Hepatocyte (in vitro differentiated cells): ENCODE results near the gene DNAJC8. TPM values are rescaled to one million over a fixed set of nuclear protein-coding genes. Genes with fewer than 3 reads are reported as not detected.

ENCODE experiments used
- DNase-seq: peaks from one replicate; pipeline ENCODE4 v3.0.0-alpha.2; 2016; ENCODE audit warnings: low spot score
- H2AFZ ChIP-seq: fragments of 200-600 bp; sonication (generic); 2 replicates; pipeline ENCODE4 v1.6.0; 2016; ENCODE audit warnings: antibody characterized with exemption, mild to moderate bottlenecking
- H3K27ac ChIP-seq: fragments of 200-600 bp; sonication (generic); 2 replicates; pipeline ENCODE4 v1.5.1; 2016; ENCODE audit warnings: mild to moderate bottlenecking
- H3K27me3 ChIP-seq: fragments of 200-600 bp; sonication (generic); 2 replicates; pipeline ENCODE4 v1.6.1; 2016
- H3K36me3 ChIP-seq: fragments of 200-600 bp; sonication (generic); replicated peaks from 2 replicates; pipeline ENCODE4 v1.5.1; 2016; ENCODE audit warnings: low read depth; ENCODE audit not compliant: insufficient read depth
- H3K4me1 ChIP-seq: fragments of 200-600 bp; sonication (generic); 2 replicates; pipeline ENCODE4 v1.5.1; 2016; ENCODE audit warnings: mild to moderate bottlenecking, moderate library complexity; ENCODE audit not compliant: insufficient read depth
- H3K4me2 ChIP-seq: fragments of 200-600 bp; sonication (generic); 2 replicates; pipeline ENCODE4 v1.6.0; 2016
- H3K4me3 ChIP-seq: fragments of 200-600 bp; sonication (generic); 2 replicates; pipeline ENCODE4 v1.5.1; 2016; ENCODE audit warnings: mild to moderate bottlenecking
- H3K79me2 ChIP-seq: fragments of 200-600 bp; sonication (generic); 2 replicates; pipeline ENCODE4 v1.6.0; 2017; ENCODE audit warnings: mild to moderate bottlenecking
- H3K9me2 ChIP-seq: fragments of 200-600 bp; sonication (generic); replicated peaks from 2 replicates; pipeline ENCODE4 v1.6.0; 2017; ENCODE audit warnings: mild to moderate bottlenecking; ENCODE audit not compliant: insufficient read depth
- H3K9me3 ChIP-seq: fragments of 200-600 bp; sonication (generic); 2 replicates; pipeline ENCODE4 v1.5.1; 2016; ENCODE audit warnings: low read depth, mild to moderate bottlenecking
- H4K20me1 ChIP-seq: fragments of 200-600 bp; sonication (generic); 2 replicates; pipeline ENCODE4 v1.6.0; 2016; ENCODE audit warnings: mild to moderate bottlenecking; ENCODE audit not compliant: insufficient read depth, poor library complexity, severe bottlenecking
- EZH2 ChIP-seq: fragments of 200-600 bp; sonication (generic); IDR thresholded peaks from 2 replicates; pipeline ENCODE4 v1.6.1; 2016; ENCODE audit warnings: antibody characterized with exemption, mild to moderate bottlenecking, borderline replicate concordance
- EZH2phosphoT487 ChIP-seq: fragments of 200-600 bp; sonication (generic); IDR thresholded peaks from one replicate; pipeline ENCODE4 v1.6.1; 2018; ENCODE audit warnings: antibody characterized with exemption, mild to moderate bottlenecking, low read depth, moderate library complexity; ENCODE audit not compliant: unreplicated experiment, severe bottlenecking
- WGBS: methylation state at CpG from one replicate; pipeline ENCODE4 v1.1.6; 2016; ENCODE audit warnings: low lambda C conversion rate; ENCODE audit errors: missing lambda C conversion rate; 5-methylcytosine and 5-hydroxymethylcytosine counted together
- polyA plus RNA-seq: library from polyadenylated mRNA; unstranded; fragments of >200 nt; fragmentation: Nextera tagmentation; extraction: Ambion mirVana; gene quantifications from 2 replicates; pipeline ENCODE4 v1.2.1, GENCODE V29; 2016
- total RNA-seq: library from RNA; depleted of rRNA; stranded (reverse); fragments of >200 nt; gene quantifications from 2 replicates; pipeline ENCODE4 v1.2.3, GENCODE V29; 2014
- TF ChIP-seq, protein P1 (sequence below): fragments of 200-600 bp; sonication (generic); IDR thresholded peaks from 2 replicates; pipeline ENCODE4 v1.5.1; 2016; ENCODE audit warnings: antibody characterized with exemption, mild to moderate bottlenecking; ENCODE audit not compliant: poor library complexity

Gene DNAJC8
- total and polyA plus RNA-seq, 2 experiments from 2014 or later, result 79.5 to 112 TPM

DNA sequence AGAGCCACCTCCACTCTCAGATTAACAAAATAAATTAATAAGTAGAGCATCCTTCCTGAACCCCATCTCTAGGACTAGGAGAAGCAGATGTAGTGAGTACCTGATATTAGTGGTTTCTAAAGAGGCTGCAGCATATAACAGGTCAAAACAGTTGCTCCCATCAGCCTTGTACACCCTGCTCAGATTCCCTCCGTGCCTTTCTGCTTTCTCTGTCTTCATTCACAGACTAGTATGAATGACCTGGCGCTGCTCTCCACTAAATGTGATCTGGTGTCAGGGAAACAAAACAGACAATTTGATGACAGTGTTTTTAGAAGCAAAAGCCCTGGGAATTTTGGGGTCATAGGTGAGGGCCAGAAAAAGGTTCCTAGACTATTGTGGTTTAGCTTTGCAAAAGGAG, 34.8 kb upstream of the DNAJC8 start:
- H3K9me2 ChIP-seq, result no peaks in the 10 kb centered on the region
- H3K4me1 ChIP-seq, result peaks cover 30% of the 10 kb centered on the region
- WGBS, result 77% methylated on average over 2 of the region's 2 CpGs
- TF ChIP-seq EZH2 (no peak), EZH2phosphoT487 (no peak)
- TF ChIP-seq, protein P1, sequence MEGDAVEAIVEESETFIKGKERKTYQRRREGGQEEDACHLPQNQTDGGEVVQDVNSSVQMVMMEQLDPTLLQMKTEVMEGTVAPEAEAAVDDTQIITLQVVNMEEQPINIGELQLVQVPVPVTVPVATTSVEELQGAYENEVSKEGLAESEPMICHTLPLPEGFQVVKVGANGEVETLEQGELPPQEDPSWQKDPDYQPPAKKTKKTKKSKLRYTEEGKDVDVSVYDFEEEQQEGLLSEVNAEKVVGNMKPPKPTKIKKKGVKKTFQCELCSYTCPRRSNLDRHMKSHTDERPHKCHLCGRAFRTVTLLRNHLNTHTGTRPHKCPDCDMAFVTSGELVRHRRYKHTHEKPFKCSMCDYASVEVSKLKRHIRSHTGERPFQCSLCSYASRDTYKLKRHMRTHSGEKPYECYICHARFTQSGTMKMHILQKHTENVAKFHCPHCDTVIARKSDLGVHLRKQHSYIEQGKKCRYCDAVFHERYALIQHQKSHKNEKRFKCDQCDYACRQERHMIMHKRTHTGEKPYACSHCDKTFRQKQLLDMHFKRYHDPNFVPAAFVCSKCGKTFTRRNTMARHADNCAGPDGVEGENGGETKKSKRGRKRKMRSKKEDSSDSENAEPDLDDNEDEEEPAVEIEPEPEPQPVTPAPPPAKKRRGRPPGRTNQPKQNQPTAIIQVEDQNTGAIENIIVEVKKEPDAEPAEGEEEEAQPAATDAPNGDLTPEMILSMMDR, result no peak
- no peaks in the 10 kb centered on the region for H3K27me3 ChIP-seq
- H3K4me3 ChIP-seq, result no peak overlapping the region
- no peak overlapping the region for H3K4me2 ChIP-seq
- H3K79me2 ChIP-seq, result peaks cover 96% of the 10 kb centered on the region
- H4K20me1 ChIP-seq, result peaks cover 90% of the 10 kb centered on the region
- peak overlapping the region; percentile 50 for H3K27ac ChIP-seq
- no peaks in the 10 kb centered on the region for H3K9me3 ChIP-seq
- no peaks in the 10 kb centered on the region for H3K36me3 ChIP-seq
- DNase-seq, result no peak
- H2AFZ ChIP-seq, result no peak overlapping the region

DNA sequence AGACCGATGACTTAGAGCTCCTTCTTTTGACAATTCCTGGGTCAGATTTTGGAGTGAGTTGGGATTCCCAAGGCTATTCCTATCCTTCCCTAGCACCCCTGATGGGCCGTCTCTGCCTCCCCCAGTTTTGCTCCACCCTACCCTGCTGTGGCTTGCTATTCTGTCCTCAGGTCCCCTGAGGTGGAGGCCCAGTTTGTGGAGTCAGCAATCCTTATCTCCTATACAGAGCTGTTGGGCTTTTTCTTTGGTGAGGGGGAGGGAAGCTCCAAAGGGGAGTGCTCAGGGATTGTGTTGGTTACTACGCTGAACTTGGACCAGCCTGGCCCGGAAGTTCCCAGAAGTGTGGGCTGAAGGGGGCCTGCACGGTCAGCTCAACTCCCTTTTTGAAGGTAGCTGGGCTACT, 34.1 kb upstream of the DNAJC8 start:
- H3K27me3 ChIP-seq, result no peaks in the 10 kb centered on the region
- peaks cover 31% of the 10 kb centered on the region for H3K4me1 ChIP-seq
- peaks cover 95% of the 10 kb centered on the region for H4K20me1 ChIP-seq
- no peaks in the 10 kb centered on the region for H3K36me3 ChIP-seq
- WGBS, result 22% methylated on average over 5 of the region's 5 CpGs
- TF ChIP-seq EZH2phosphoT487 (no peak), EZH2 (no peak)
- TF ChIP-seq, protein P1, result no peak
- H3K9me2 ChIP-seq, result no peaks in the 10 kb centered on the region
- H3K4me3 ChIP-seq, result no peak overlapping the region
- H3K4me2 ChIP-seq, result peak overlapping the region; percentile 50
- peak overlapping the region; percentile 50 for H3K27ac ChIP-seq
- H3K9me3 ChIP-seq, result no peaks in the 10 kb centered on the region
- H3K79me2 ChIP-seq, result peaks cover 100% of the 10 kb centered on the region
- DNase-seq, result peak; percentile 54
- no peak overlapping the region for H2AFZ ChIP-seq

DNA sequence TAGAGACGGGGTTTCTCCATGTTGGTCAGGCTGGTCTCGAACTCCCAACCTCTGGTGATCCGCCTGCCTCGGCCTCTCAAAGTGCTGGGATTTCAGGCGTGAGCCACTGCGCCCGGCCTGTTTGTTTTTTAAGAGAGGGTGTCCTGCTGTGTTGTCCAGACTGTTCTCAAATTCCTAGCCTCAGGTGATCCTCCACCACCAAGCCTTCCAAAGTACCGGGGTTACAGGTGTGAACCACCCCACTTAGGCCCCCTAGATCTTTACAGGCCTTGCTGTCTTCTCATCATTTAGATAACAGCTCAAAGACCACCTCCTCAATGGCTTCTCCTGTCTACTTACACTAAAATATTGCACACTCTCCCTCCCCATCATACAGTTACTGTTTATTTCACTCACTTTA, 32.7 kb upstream of the DNAJC8 start:
- H4K20me1 ChIP-seq, result peaks cover 96% of the 10 kb centered on the region
- H3K9me2 ChIP-seq, result no peaks in the 10 kb centered on the region
- peaks cover 100% of the 10 kb centered on the region for H3K79me2 ChIP-seq
- H3K27ac ChIP-seq, result no peak overlapping the region
- no peak for DNase-seq
- no peak overlapping the region for H3K4me3 ChIP-seq
- 83% methylated on average over 8 of the region's 8 CpGs for whole genome bisulfite sequencing
- no peaks in the 10 kb centered on the region for H3K9me3 ChIP-seq
- TF ChIP-seq EZH2, result no peak
- TF ChIP-seq EZH2phosphoT487, result no peak
- TF ChIP-seq, protein P1, result no peak
- H3K27me3 ChIP-seq, result no peaks in the 10 kb centered on the region
- peaks cover 31% of the 10 kb centered on the region for H3K4me1 ChIP-seq
- no peak overlapping the region for H2AFZ ChIP-seq
- H3K36me3 ChIP-seq, result no peaks in the 10 kb centered on the region
- H3K4me2 ChIP-seq, result peak overlapping the region; percentile 86

DNA sequence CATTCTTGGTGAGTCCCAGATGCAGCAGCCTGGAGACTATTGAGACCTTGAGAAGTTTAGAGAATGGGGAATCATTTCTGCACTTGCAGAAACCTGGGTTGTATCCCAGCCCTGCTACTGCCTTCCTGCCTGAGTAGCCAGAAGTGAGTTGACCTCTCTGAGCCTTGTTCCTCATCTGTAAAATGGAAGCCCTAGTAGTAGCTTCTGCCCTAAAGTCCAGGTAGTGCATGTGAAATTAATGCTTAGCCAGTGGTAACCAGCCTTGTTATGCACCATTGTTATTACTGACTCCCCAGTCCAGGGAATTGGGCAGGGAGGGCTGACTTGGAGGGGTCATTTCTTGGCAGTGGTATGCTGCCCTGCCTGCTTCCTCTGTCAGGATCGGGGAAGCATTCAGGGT, 32.1 kb upstream of the DNAJC8 start:
- Histone ChIP-seq H4K20me1 (peaks cover 97% of the 10 kb centered on the region), H3K27ac (no peak overlapping the region), H2AFZ (no peak overlapping the region), H3K4me2 (peak overlapping the region; percentile 86), H3K4me3 (no peak overlapping the region), H3K36me3 (no peaks in the 10 kb centered on the region), H3K27me3 (no peaks in the 10 kb centered on the region), H3K4me1 (peaks cover 31% of the 10 kb centered on the region), H3K79me2 (peaks cover 100% of the 10 kb centered on the region), H3K9me2 (no peaks in the 10 kb centered on the region), H3K9me3 (no peaks in the 10 kb centered on the region)
- WGBS, result 90% methylated on average over 1 of the region's 1 CpG
- TF ChIP-seq EZH2 (no peak), EZH2phosphoT487 (no peak)
- TF ChIP-seq, protein P1, result no peak
- no peak for DNase-seq
